Measurements from ENCODE around the gene TMEM39B.

The TMEM39B gene

GRCh38 chr1:32035119-32035518 lies 37.6 kb upstream of the TMEM39B start:
- in situ Hi-C loops (cut with MboI; ENCODE audit: low pct_unique_long_range_greater_than_20kb, low sequenced_read_pairs, unreplicated experiment) = no loop called here
- no peak for TF ChIP-seq CTCF (IDR thresholded peaks at IDR 0.05; ENCODE audit: extremely low read depth, insufficient read depth, missing control alignments)
- no peak for DNase-seq (ENCODE audit: low spot score)

DNA sequence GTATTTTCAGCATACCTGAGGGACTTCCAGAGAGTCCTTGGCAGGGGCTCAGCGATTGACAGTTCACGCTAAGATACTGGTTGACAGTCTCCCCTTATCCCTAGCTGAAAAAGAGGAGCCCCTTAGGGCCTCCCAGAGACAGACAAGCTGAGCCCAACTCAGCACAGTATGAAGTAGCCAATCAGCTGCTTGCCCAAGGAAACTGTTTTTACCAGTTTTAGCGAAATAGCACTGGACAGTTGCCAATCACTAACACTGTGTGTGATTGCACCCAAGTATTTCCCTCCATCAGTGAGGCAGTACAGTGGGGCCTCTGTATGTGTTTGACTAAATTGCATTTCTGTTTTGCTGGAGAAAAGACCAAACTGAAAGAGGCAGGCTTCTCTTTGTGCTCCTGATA lies 32.0 kb upstream of the TMEM39B start:
- DNase-seq (ENCODE audit: low spot score) = no peak
- in situ Hi-C loops (cut with MboI; ENCODE audit: low pct_unique_long_range_greater_than_20kb, low sequenced_read_pairs, unreplicated experiment) = no loop called here
- no peak for TF ChIP-seq CTCF (IDR thresholded peaks at IDR 0.05; ENCODE audit: extremely low read depth, insufficient read depth, missing control alignments)

DNA sequence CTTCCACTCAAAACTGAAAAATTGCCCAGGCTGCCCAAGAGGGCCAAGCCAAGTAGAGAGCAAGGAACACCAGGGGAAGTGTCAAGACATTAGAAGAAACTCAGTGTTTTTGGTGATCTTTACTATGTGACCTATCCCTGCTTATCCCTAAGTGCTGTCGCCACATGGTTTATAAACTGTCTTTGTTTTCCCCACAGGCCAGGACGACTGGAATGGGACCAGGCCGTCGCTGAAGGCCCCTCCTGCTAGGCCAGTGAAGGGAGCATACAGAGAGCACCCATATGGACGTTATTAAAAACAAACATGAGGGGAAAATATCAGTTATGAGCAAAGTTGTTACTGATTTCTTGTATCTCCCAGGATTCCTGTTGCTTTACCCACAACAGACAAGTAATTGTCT lies 30.4 kb upstream of the TMEM39B start:
- in situ Hi-C loops (cut with MboI; ENCODE audit: low pct_unique_long_range_greater_than_20kb, low sequenced_read_pairs, unreplicated experiment) = no loop called here
- DNase-seq (ENCODE audit: low spot score) = no peak
- no peak for TF ChIP-seq CTCF (IDR thresholded peaks at IDR 0.05; ENCODE audit: extremely low read depth, insufficient read depth, missing control alignments)

DNA sequence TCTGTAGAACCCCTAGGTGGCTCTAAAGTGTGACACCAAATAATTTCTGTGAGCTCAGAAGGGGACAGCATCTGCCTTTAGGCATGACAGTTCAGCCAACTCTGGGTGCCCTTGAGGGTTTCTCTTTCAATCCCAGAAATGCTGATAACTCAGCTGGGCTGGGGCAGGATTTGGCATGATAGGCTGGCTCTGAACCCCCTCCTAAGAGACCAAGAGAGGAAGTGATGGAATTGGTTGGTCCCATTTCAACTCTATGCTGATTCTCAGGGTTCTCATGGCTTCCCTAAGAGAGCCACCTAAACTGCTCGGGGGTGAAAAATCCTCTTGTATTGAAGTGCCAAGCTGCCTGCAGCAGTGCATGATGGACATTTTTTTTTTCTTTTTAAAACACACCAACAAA lies 28.5 kb upstream of the TMEM39B start:
- in situ Hi-C loops (cut with MboI; ENCODE audit: low pct_unique_long_range_greater_than_20kb, low sequenced_read_pairs, unreplicated experiment) = no loop called here
- no peak for TF ChIP-seq CTCF (IDR thresholded peaks at IDR 0.05; ENCODE audit: extremely low read depth, insufficient read depth, missing control alignments)
- DNase-seq (ENCODE audit: low spot score) = no peak

DNA sequence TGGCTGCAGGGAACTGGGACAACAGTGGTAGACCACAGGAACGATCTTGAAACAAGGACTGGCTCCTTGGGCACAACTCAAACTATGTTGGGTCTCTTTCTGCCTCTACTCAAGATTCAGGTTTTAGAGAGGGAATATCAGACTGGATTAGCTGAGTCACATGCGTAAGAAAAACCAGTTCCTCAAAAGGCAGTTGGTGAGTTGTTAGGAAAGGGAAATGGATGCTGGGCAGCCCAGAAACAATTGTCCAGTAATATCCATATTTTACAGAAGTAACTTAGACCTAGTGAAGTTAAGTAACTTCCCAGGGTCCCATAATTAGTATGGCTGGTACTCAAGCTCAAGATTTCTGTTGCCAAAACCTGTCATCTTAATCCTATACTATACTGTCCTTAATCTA lies 27.0 kb upstream of the TMEM39B start:
- TF ChIP-seq CTCF (IDR thresholded peaks at IDR 0.05; ENCODE audit: extremely low read depth, insufficient read depth, missing control alignments) = no peak
- in situ Hi-C loops (cut with MboI; ENCODE audit: low pct_unique_long_range_greater_than_20kb, low sequenced_read_pairs, unreplicated experiment) = no loop called here

DNA sequence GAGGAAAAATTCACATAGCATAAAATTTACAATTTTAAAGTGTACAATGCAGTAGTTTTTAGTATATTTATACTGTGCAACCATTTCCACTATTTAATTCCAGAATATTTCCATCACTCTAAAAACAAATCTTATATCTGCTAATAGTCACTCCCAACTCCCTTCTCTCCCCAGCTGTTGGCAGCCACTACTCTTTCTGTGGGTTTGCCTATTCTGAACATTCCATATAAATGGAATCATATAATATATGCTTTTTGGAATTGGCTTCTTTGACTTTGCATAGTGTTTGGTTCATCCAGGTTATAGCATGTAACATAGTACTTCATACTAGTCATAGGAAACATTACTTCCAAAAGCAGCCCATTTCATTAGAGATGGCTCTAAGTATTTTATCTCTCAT lies 25.0 kb upstream of the TMEM39B start:
- in situ Hi-C loops (cut with MboI; ENCODE audit: low pct_unique_long_range_greater_than_20kb, low sequenced_read_pairs, unreplicated experiment) = no loop called here
- DNase-seq (ENCODE audit: low spot score) = no peak
- no peak for TF ChIP-seq CTCF (IDR thresholded peaks at IDR 0.05; ENCODE audit: extremely low read depth, insufficient read depth, missing control alignments)

More for the DNA sequence above, 27.0 kb upstream of the TMEM39B start:
- DNase-seq (ENCODE audit: low spot score) = no peak

- in situ Hi-C loops (cut with MboI; ENCODE audit: low pct_unique_long_range_greater_than_20kb, low sequenced_read_pairs, unreplicated experiment) = no loop called here
These were observed 24.3 kb upstream of the TMEM39B start for GRCh38 chr1:32048440-32048839.

More at GRCh38 chr1:32048440-32048839, 24.3 kb upstream of the TMEM39B start:
- DNase-seq (ENCODE audit: low spot score) = no peak
- TF ChIP-seq CTCF (IDR thresholded peaks at IDR 0.05; ENCODE audit: extremely low read depth, insufficient read depth, missing control alignments) = no peak
